Measurements from ENCODE around the gene SPRR1A. TPM values are rescaled to one million over a fixed set of nuclear protein-coding genes. Genes with fewer than 3 reads are reported as not detected.

Gene SPRR1A
- total RNA-seq, 5 donors from 2014 or later (not counting 1 experiment from before 2014, with no cell fraction given), result not detected

DNA sequence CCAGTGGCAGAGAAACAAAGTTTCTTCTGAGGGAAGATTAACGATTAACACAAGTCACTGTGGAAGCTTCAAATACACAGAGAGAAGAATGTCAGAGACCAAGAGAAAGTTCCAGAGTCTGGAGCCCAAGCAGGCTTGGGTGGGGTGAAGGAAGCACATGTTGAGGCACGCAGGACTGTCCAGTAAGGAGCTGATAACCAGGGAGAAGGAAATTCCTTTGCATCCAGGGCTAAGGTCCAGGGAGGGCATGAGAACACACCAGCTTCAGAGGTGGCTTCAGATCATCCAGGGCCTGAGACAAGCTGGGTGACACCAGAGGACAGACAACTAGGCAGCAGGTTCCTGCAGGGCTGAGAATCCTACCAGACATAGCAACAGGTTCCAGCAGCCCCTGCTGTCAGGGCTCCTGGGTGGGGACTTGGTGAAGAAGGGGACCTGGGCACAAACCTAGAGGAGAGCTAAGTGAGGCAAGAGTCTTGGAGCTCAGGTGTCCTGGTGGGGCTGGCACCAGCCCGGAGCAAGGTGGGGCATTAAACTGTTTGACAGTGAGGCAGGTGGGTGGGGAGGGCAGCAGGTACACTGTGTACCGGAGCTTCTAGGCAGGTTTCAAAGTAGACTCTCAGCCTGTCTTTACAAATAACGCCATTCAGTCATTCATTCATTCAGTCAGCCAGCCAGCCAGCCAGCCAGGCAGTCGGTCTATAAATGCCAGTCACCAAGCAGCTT, 2.6 kb upstream of the SPRR1A start:
- no peak overlapping the region for H3K4me3 Mint-ChIP-seq
- no peaks in the 10 kb centered on the region for H3K36me3 ChIP-seq (ENCODE audit: control insufficient read depth in 2 of 2, extremely low read depth in 1 of 2, insufficient read depth in 1 of 2, low read length in 1 of 2)
- no peak overlapping the region for H3K27ac Mint-ChIP-seq
- no peak overlapping the region for H3K4me3 ChIP-seq (ENCODE audit: control insufficient read depth in 1 of 2, extremely low read depth in 1 of 2, low read length in 1 of 2)
- CTCF ChIA-PET, result no interaction called here
- POLR2A ChIA-PET, result no interaction called here
- H3K36me3 Mint-ChIP-seq, result no peaks in the 10 kb centered on the region
- no peaks in the 10 kb centered on the region for H3K9me3 ChIP-seq
- H3K4me1 Mint-ChIP-seq, result no peaks in the 10 kb centered on the region
- WGBS (ENCODE audit: insufficient coverage), result 65% methylated on average over 2 of the region's 6 CpGs
- peaks cover 0 to 3% (median 0%) of the 10 kb centered on the region in 3 donors for H3K9me3 Mint-ChIP-seq
- DNase-seq (no peak), ATAC-seq (replicated peaks in 1 of 4) (no peak)
- H3K4me1 ChIP-seq (ENCODE audit: control insufficient read depth in 1 of 2, extremely low read depth in 1 of 2, insufficient read depth in 2 of 2, low read length in 2 of 2), result no peaks in the 10 kb centered on the region
- H3K27ac ChIP-seq (ENCODE audit: low read length), result no peak overlapping the region
- peaks cover 27 to 56% of the 10 kb centered on the region in 2 donors for H3K27me3 Mint-ChIP-seq
- H3K27me3 ChIP-seq (replicated peaks in 1 of 2; ENCODE audit: control insufficient read depth in 2 of 2, extremely low read depth in 1 of 2, insufficient read depth in 2 of 2, low read length in 1 of 2), result peaks cover 0 to 20% of the 10 kb centered on the region in 2 experiments

DNA sequence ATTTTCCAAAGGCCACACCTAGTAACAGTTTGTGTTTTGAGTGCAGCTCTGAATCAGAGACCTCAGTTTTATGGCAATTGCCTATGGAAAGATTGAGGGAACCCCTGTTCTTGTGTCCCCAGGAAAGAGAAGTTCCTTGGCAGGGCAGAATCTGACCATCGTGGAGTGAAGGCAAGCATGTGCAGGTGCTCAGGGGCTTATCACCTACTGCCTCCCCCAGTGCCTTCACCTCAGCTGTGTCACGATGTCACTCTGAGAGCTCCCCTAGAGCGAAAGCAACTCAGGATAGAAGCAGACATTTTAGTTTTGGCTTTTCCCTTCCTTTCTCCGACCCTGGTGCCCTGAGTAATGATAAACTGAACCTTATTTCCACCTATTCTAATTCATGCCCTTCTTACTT, 1.8 kb upstream of the SPRR1A start:
- peaks cover 0 to 5% (median 0%) of the 10 kb centered on the region in 3 donors for H3K9me3 Mint-ChIP-seq
- Histone ChIP-seq H3K9me3 (no peaks in the 10 kb centered on the region), H3K27ac (ENCODE audit: low read length) (no peak overlapping the region), H3K4me3 (ENCODE audit: control insufficient read depth in 1 of 2, extremely low read depth in 1 of 2, low read length in 1 of 2) (no peak overlapping the region), H3K27me3 (replicated peaks in 1 of 2; ENCODE audit: control insufficient read depth in 2 of 2, extremely low read depth in 1 of 2, insufficient read depth in 2 of 2, low read length in 1 of 2) (peaks cover 0 to 20% of the 10 kb centered on the region in 2 experiments), H3K4me1 (ENCODE audit: control insufficient read depth in 1 of 2, extremely low read depth in 1 of 2, insufficient read depth in 2 of 2, low read length in 2 of 2) (no peaks in the 10 kb centered on the region), H3K36me3 (ENCODE audit: control insufficient read depth in 2 of 2, extremely low read depth in 1 of 2, insufficient read depth in 1 of 2, low read length in 1 of 2) (no peaks in the 10 kb centered on the region)
- ATAC-seq (replicated peaks in 1 of 4) (no peak), DNase-seq (no peak)
- WGBS (ENCODE audit: insufficient coverage), result 78% methylated on average over 3 of the region's 4 CpGs
- ChIA-PET POLR2A (no interaction called here), CTCF (no interaction called here)
- no peaks in the 10 kb centered on the region for H3K36me3 Mint-ChIP-seq
- H3K27me3 Mint-ChIP-seq, result peaks cover 29 to 59% of the 10 kb centered on the region in 2 donors
- no peak overlapping the region for H3K4me3 Mint-ChIP-seq
- no peaks in the 10 kb centered on the region for H3K4me1 Mint-ChIP-seq
- H3K27ac Mint-ChIP-seq, result no peak overlapping the region

DNA sequence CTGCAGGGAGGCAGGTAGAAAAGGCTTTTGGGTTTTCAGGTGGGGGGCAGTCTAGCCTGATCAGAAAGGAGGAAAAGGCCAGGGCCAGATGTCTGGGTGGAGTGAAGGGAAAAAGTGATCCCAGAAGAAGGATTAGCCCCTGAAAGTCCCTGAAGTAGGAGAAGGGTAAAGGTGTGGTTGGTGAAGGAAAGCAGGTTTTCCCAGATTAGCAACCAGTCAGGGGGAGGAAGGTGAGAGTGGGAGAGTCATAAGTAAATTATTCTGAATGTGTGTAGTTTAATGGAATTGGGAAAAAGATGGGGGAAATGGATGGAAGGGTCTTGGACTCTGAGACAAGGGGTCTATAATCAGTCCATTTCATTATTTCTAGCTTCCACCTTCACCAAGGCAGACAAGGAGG, 647 bp upstream of the SPRR1A start:
- no peak overlapping the region for H3K4me3 Mint-ChIP-seq
- no peaks in the 10 kb centered on the region for H3K36me3 Mint-ChIP-seq
- DNase-seq, result no peak
- H3K36me3 ChIP-seq (ENCODE audit: control insufficient read depth in 2 of 2, extremely low read depth in 1 of 2, insufficient read depth in 1 of 2, low read length in 1 of 2), result no peaks in the 10 kb centered on the region
- H3K9me3 ChIP-seq, result no peaks in the 10 kb centered on the region
- H3K27ac Mint-ChIP-seq, result no peak overlapping the region
- CTCF ChIA-PET, result no interaction called here
- H3K4me1 ChIP-seq (ENCODE audit: control insufficient read depth in 1 of 2, extremely low read depth in 1 of 2, insufficient read depth in 2 of 2, low read length in 2 of 2), result no peaks in the 10 kb centered on the region
- POLR2A ChIA-PET, result no interaction called here
- no peak for ATAC-seq (replicated peaks in 1 of 4)
- H3K9me3 Mint-ChIP-seq, result peaks cover 0 to 5% (median 2%) of the 10 kb centered on the region in 3 donors
- peaks cover 0 to 20% of the 10 kb centered on the region in 2 experiments for H3K27me3 ChIP-seq (replicated peaks in 1 of 2; ENCODE audit: control insufficient read depth in 2 of 2, extremely low read depth in 1 of 2, insufficient read depth in 2 of 2, low read length in 1 of 2)
- no peak overlapping the region for H3K4me3 ChIP-seq (ENCODE audit: control insufficient read depth in 1 of 2, extremely low read depth in 1 of 2, low read length in 1 of 2)
- no peaks in the 10 kb centered on the region for H3K4me1 Mint-ChIP-seq
- H3K27ac ChIP-seq (ENCODE audit: low read length), result no peak overlapping the region
- peaks cover 33 to 55% of the 10 kb centered on the region in 2 donors for H3K27me3 Mint-ChIP-seq

DNA sequence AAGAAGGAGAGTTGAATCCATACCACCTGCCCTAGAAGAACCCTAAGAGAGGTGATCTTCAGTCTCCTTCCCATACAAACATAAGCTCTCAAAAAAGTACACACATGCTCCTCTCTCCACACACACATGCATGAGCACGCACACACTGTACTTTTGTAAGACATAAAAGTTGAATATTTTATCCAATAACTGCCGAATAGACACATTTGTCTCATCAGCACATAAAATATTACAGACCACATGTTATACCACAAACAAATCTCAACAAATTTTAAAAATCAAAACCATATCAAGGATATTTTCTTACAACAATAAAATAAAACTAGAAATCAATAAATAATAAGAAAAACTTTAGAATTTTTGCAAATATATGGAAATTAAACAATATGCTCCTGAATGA, 2.7 kb downstream of the SPRR1A start:
- H3K27me3 ChIP-seq (replicated peaks in 1 of 2; ENCODE audit: control insufficient read depth in 2 of 2, extremely low read depth in 1 of 2, insufficient read depth in 2 of 2, low read length in 1 of 2), result peaks cover 0 to 20% of the 10 kb centered on the region in 2 experiments
- no peaks in the 10 kb centered on the region for H3K9me3 ChIP-seq
- ChIA-PET POLR2A (no interaction called here), CTCF (no interaction called here)
- H3K36me3 ChIP-seq (ENCODE audit: control insufficient read depth in 2 of 2, extremely low read depth in 1 of 2, insufficient read depth in 1 of 2, low read length in 1 of 2), result no peaks in the 10 kb centered on the region
- H3K27me3 Mint-ChIP-seq, result peaks cover 40 to 43% of the 10 kb centered on the region in 2 donors
- WGBS (ENCODE audit: insufficient coverage), result no CpG with 5 or more reads among the region's 2 CpGs
- ATAC-seq (replicated peaks in 1 of 4) (no peak), DNase-seq (no peak)
- H3K27ac Mint-ChIP-seq, result no peak overlapping the region
- H3K27ac ChIP-seq (ENCODE audit: low read length), result no peak overlapping the region
- no peaks in the 10 kb centered on the region for H3K4me1 ChIP-seq (ENCODE audit: control insufficient read depth in 1 of 2, extremely low read depth in 1 of 2, insufficient read depth in 2 of 2, low read length in 2 of 2)
- H3K4me1 Mint-ChIP-seq, result no peaks in the 10 kb centered on the region
- H3K9me3 Mint-ChIP-seq, result peaks cover 0 to 5% (median 2%) of the 10 kb centered on the region in 3 donors
- no peak overlapping the region for H3K4me3 ChIP-seq (ENCODE audit: control insufficient read depth in 1 of 2, extremely low read depth in 1 of 2, low read length in 1 of 2)
- H3K4me3 Mint-ChIP-seq, result no peak overlapping the region
- H3K36me3 Mint-ChIP-seq, result no peaks in the 10 kb centered on the region

DNA sequence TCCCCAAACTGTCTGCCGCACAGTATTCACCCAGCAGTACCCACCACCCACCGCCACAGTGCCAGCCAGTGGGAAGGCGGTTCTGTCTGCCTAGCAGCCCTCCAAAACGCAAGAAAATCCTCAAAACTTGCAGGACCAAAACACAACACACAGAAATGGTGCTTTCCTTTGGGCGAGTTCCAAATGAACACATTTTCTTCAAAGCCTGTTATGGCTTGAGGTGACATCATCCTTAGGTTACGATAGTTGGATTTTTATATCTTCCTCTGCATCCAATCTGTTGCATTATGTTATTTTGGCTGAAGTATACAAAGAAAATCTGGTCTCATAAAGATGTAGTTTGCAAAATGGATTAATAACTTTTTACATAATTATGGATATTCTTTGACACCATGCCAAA, 9.3 kb downstream of the SPRR1A start:
- WGBS (ENCODE audit: insufficient coverage), result 76% methylated on average over 4 of the region's 6 CpGs
- Mint-ChIP-seq H3K9me3 (peaks cover 0 to 7% (median 0%) of the 10 kb centered on the region in 3 donors), H3K4me3 (no peak overlapping the region), H3K27me3 (peaks cover 16 to 31% of the 10 kb centered on the region in 2 donors), H3K36me3 (no peaks in the 10 kb centered on the region), H3K27ac (no peak overlapping the region), H3K4me1 (no peaks in the 10 kb centered on the region)
- CTCF ChIA-PET, result no interaction called here
- ATAC-seq (replicated peaks in 1 of 4) (no peak), DNase-seq (no peak)
- no peaks in the 10 kb centered on the region for H3K9me3 ChIP-seq
- no peaks in the 10 kb centered on the region for H3K4me1 ChIP-seq (ENCODE audit: control insufficient read depth in 1 of 2, extremely low read depth in 1 of 2, insufficient read depth in 2 of 2, low read length in 2 of 2)
- no peak overlapping the region for H3K27ac ChIP-seq (ENCODE audit: low read length)
- no peaks in the 10 kb centered on the region for H3K36me3 ChIP-seq (ENCODE audit: control insufficient read depth in 2 of 2, extremely low read depth in 1 of 2, insufficient read depth in 1 of 2, low read length in 1 of 2)
- POLR2A ChIA-PET, result no interaction called here
- no peak overlapping the region for H3K4me3 ChIP-seq (ENCODE audit: control insufficient read depth in 1 of 2, extremely low read depth in 1 of 2, low read length in 1 of 2)
- peaks cover 2 to 13% of the 10 kb centered on the region in 2 experiments for H3K27me3 ChIP-seq (replicated peaks in 1 of 2; ENCODE audit: control insufficient read depth in 2 of 2, extremely low read depth in 1 of 2, insufficient read depth in 2 of 2, low read length in 1 of 2)

DNA sequence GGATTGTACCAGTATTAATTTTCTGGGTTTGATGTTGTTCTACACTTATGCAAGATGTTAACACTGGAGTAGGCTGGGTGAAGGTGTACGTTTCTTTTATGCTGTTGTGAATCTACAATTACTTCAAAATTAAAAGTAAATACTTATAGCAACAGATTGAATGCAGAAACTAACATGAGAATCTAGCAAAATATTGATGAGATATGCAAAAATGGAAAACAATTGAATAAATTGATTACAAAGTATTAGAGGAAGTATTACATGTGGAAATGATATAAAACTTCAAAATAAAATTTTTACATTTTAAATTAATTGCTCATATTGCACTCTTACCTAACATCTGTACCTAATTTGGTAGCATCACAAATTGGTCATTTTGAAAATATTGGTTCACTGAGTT, 12.0 kb downstream of the SPRR1A start:
- WGBS (ENCODE audit: insufficient coverage), result no CpG with 5 or more reads among the region's 1 CpG
- no peaks in the 10 kb centered on the region for H3K4me1 ChIP-seq (ENCODE audit: control insufficient read depth in 1 of 2, extremely low read depth in 1 of 2, insufficient read depth in 2 of 2, low read length in 2 of 2)
- no peak overlapping the region for H3K4me3 ChIP-seq (ENCODE audit: control insufficient read depth in 1 of 2, extremely low read depth in 1 of 2, low read length in 1 of 2)
- no peak overlapping the region for H3K27ac Mint-ChIP-seq
- H3K4me1 Mint-ChIP-seq, result no peaks in the 10 kb centered on the region
- POLR2A ChIA-PET, result no interaction called here
- ATAC-seq (replicated peaks in 1 of 4) (no peak), DNase-seq (no peak)
- no peaks in the 10 kb centered on the region for H3K9me3 ChIP-seq
- no peak overlapping the region for H3K4me3 Mint-ChIP-seq
- no peak overlapping the region for H3K27ac ChIP-seq (ENCODE audit: low read length)
- no peaks in the 10 kb centered on the region for H3K36me3 Mint-ChIP-seq
- peaks cover 29% of the 10 kb centered on the region in 2 donors for H3K27me3 Mint-ChIP-seq
- peaks cover 2 to 17% of the 10 kb centered on the region in 2 experiments for H3K27me3 ChIP-seq (replicated peaks in 1 of 2; ENCODE audit: control insufficient read depth in 2 of 2, extremely low read depth in 1 of 2, insufficient read depth in 2 of 2, low read length in 1 of 2)
- CTCF ChIA-PET, result no interaction called here
- peaks cover 0 to 7% (median 0%) of the 10 kb centered on the region in 3 donors for H3K9me3 Mint-ChIP-seq
- H3K36me3 ChIP-seq (ENCODE audit: control insufficient read depth in 2 of 2, extremely low read depth in 1 of 2, insufficient read depth in 1 of 2, low read length in 1 of 2), result no peaks in the 10 kb centered on the region

Measured in T-cell (primary cell).